Spleen (tissue), 13 donors: ENCODE results near the gene TMEM269. TPM values are rescaled to one million over a fixed set of nuclear protein-coding genes. Genes with fewer than 3 reads are reported as not detected.

Source experiments
- DNase-seq: peaks from one replicate; pipeline ENCODE4 v3.0.0-alpha.2; 2020
- H3K27ac ChIP-seq, 8 donors: fragments of 200-600 bp; sonication (generic) in 7 of 8; 1 replicate in 4 of 8; 2 replicates in 4 of 8; pipeline versions ENCODE4 v1.5.0 to v1.8.0; 2016 to 2021; ENCODE audit warnings: inconsistent platforms in 4 of 8, mild to moderate bottlenecking in 4 of 8, moderate library complexity in 1 of 8
- H3K27me3 ChIP-seq, 7 donors: fragments of 200-600 bp; sonication (generic) in 6 of 7; replicated peaks in 1 of 7; 1 replicate in 4 of 7; 2 replicates in 3 of 7; pipeline versions ENCODE4 v1.5.0 to v1.8.0; 2016 to 2021; ENCODE audit warnings: inconsistent platforms in 3 of 7, mild to moderate bottlenecking in 1 of 7
- H3K36me3 ChIP-seq, 6 donors: fragments of 200-600 bp; sonication (generic) in 5 of 6; 1 replicate in 4 of 6; 2 replicates in 2 of 6; pipeline versions ENCODE4 v1.5.0 to v1.8.0; 2016 to 2021; ENCODE audit warnings: inconsistent platforms in 2 of 6
- H3K4me1 ChIP-seq, 6 donors: fragments of 200-600 bp; sonication (generic) in 5 of 6; 1 replicate in 3 of 6; 2 replicates in 3 of 6; pipeline versions ENCODE4 v1.5.0 to v1.8.0; 2016 to 2021; ENCODE audit warnings: inconsistent platforms in 3 of 6
- H3K4me3 ChIP-seq, 8 donors: fragments of 200-600 bp; sonication (generic) in 7 of 8; 1 replicate in 4 of 8; 2 replicates in 4 of 8; pipeline versions ENCODE4 v1.5.0 to v1.8.0; 2016 to 2021; ENCODE audit warnings: inconsistent platforms in 4 of 8, mild to moderate bottlenecking in 4 of 8, moderate library complexity in 2 of 8
- H3K9me3 ChIP-seq, 8 donors: fragments of 200-600 bp; sonication (generic) in 7 of 8; 1 replicate in 4 of 8; 2 replicates in 4 of 8; pipeline versions ENCODE4 v1.5.0 to v1.8.0; 2016 to 2021; ENCODE audit warnings: inconsistent platforms in 4 of 8
- CTCF ChIP-seq, 11 experiments: fragments of 200-600 bp in 7 of 11; fragments of 450-650 bp in 4 of 11; sonication (generic) in 4 of 11; IDR thresholded peaks in 8 of 11; conservative IDR thresholded peaks in 3 of 11; 1 replicate in 7 of 11; 2 replicates in 4 of 11; pipeline versions ENCODE4 v1.4.0 to v1.8.0; 2016 to 2021; ENCODE audit warnings: antibody characterized with exemption in 11 of 11, inconsistent platforms in 4 of 11, mild to moderate bottlenecking in 1 of 11
- POLR2A ChIP-seq, 3 donors: fragments of 450-650 bp; IDR thresholded peaks; one replicate each; pipeline ENCODE4 v1.5.1; 2017; ENCODE audit warnings: antibody characterized with exemption in 3 of 3, mild to moderate bottlenecking in 1 of 3
- POLR2AphosphoS5 ChIP-seq, 3 donors: sonication (generic); formaldehyde crosslinking; IDR thresholded peaks; one replicate each; pipeline ENCODE4 v1.5.1; 2017; ENCODE audit warnings: antibody characterized with exemption in 3 of 3
- WGBS, 5 donors: extraction: QIAGEN DNeasy Blood & Tissue Kit in 3 of 5; methylation state at CpG; one replicate each; pipeline versions ENCODE4 v1.1.5 to v1.1.7; 2013 to 2018; 5-methylcytosine and 5-hydroxymethylcytosine counted together
- intact Hi-C: fragments of 100-400 bp; cut with DNase I; formaldehyde crosslinking; loops from one replicate; pipeline ENCODE4 v1.15.0; 2023; ENCODE audit warnings: low total_unique reads
- long read RNA-seq, 2 donors: transcript quantifications; one replicate each; lab custom pipeline, GENCODE V29; 2026
- polyA plus RNA-seq, 3 donors: library from polyadenylated mRNA; stranded (reverse); fragments of 200-250 nt; gene quantifications; one replicate each; pipeline ENCODE4 v1.2.1, GENCODE V29; 2013
- total RNA-seq, 7 donors: library from RNA; depleted of rRNA in 3 of 7; stranded (reverse); fragments of >200 nt in 3 of 7; fragmentation: NEBNext Ultra II Directional in 4 of 7; extraction: Animal tissue kit (Norgen Biotek cat#: 25700) in 4 of 7; gene quantifications; one replicate each; pipeline versions ENCODE4 v1.1.0 to v1.2.1, GENCODE V29; 2016 to 2021
- donor health status: healthy with polysubstance abuse.
- donor health status: DM: no; HTN: no; CAD: no; lungs with moderate emphysema.
- donor health status: DM: no; HTN: no; CAD: no.
- donor health status: Bipolar disorder and iron deficiency.
- donor health status: healthy.
- donor health status: DM: no; HTN: no; CAD: no.
- donor health status: DM: yes; HTN: yes; CAD: no.

Gene TMEM269, protein sequence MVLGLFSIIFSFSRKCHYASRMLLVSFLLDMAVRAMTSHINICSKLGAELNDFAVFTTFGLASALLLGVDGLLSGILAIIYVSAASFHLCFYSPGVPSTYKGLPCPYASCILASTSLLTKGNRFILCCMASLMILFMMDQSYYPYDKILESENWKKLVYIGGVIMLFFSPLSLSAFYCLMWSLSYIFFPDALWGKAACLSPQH
- total RNA-seq (1 to 10 TPM in 1 of 7 donors, under 1 TPM in 5, not detected in 1; 0.23 to 1.6 (median 0.27) TPM), polyA plus RNA-seq (under 1 TPM; 0.03 to 0.09 (median 0.06) TPM)
- long read RNA-seq, donor 1, partial matches to known transcripts = 14 of 117 reads
- long read RNA-seq, donor 1, other reads (novel, unspliced or antisense) = 103 of 117 reads
- long read RNA-seq, donor 2 = 0 reads

GRCh38 chr1:42784946-42785693 lies at the start of gene TMEM269:
Gene TMEM269 (plus strand): TSS chr1:42784991. CDS start chr1:42789894, 4,903 bp downstream.
- WGBS, 5 donors = 7 to 21% (median 11%) methylated on average over 31 to 54 of the region's 54 CpGs
- Histone ChIP-seq H3K4me1 (peaks cover 0 to 17% (median 10%) of the 10 kb centered on the region in 6 donors), H3K27me3 (peaks cover 0 to 10% (median 0%) of the 10 kb centered on the region in 7 donors), H3K27ac (no peak within 1 kb of the TSS), H3K4me3 (peak within 1 kb of the TSS in 7 of 8 donors; percentile 2 to 66 (median 32)), H3K9me3 (no peaks in the 10 kb centered on the region), H3K36me3 (peaks cover 0 to 36% (median 8%) of the 10 kb centered on the region in 6 donors)
- intact Hi-C loops = no loop called here
- TF ChIP-seq POLR2A (IDR thresholded peaks at IDR 0.05) = no peak
- TF ChIP-seq CTCF (IDR thresholded peaks at IDR 0.05 in 8 of 11, conservative IDR thresholded peaks at IDR 0.05 in 3 of 11) = no peak
- TF ChIP-seq POLR2AphosphoS5 (IDR thresholded peaks at IDR 0.05) = peak in 2 of 3 donors; percentile 27 to 67
- peak; percentile 79 for DNase-seq

GRCh38 chr1:42735056-42735455 lies 49.7 kb upstream of the TMEM269 start:
- peaks cover 0 to 19% (median 12%) of the 10 kb centered on the region in 6 donors for H3K4me1 ChIP-seq
- intact Hi-C loops = no loop called here
- DNase-seq = no peak
- H3K36me3 ChIP-seq = no peaks in the 10 kb centered on the region
- no peaks in the 10 kb centered on the region for H3K9me3 ChIP-seq
- H3K27ac ChIP-seq = no peak overlapping the region
- 83 to 94% (median 92%) methylated on average over 8 to 11 of the region's 11 CpGs for WGBS, 5 donors
- no peak overlapping the region for H3K4me3 ChIP-seq
- TF ChIP-seq POLR2A (IDR thresholded peaks at IDR 0.05) (no peak), POLR2AphosphoS5 (IDR thresholded peaks at IDR 0.05) (no peak), CTCF (IDR thresholded peaks at IDR 0.05 in 8 of 11, conservative IDR thresholded peaks at IDR 0.05 in 3 of 11) (no peak)
- H3K27me3 ChIP-seq = no peaks in the 10 kb centered on the region

DNA sequence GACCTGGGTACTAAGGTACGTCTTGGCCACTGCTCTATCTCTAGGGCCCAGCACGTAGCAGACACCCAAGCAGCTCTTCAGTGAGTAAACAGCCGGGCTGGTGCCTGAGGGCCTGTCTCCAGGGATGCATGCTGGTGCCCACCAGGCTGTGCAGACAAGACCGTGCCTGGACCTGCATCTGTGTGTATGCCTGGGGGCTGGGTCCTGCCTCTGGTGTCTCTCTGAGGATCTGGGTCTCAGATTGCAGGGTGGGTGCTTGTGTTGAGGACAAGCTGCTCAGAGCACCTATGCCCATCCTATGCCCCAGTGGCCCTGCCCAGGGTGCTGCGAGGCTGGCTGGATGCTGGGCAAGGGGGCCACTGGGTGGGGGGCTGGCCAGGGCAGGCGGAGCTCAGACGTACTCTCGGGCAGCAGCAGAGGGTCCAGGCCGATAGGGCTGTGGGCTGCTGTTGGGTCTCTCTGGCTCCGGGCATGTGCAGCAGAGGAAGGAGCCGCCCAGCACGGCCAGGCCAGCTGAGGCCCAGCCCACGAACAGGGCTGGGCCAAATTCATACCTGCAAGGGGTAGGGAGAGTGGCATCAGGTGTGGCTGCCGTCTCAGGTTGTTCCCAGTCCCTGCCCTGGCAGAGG lies 49.2 kb upstream of the TMEM269 start:
- Histone ChIP-seq H3K4me1 (peaks cover 0 to 19% (median 12%) of the 10 kb centered on the region in 6 donors), H3K27ac (no peak overlapping the region), H3K27me3 (no peaks in the 10 kb centered on the region), H3K36me3 (no peaks in the 10 kb centered on the region), H3K4me3 (no peak overlapping the region), H3K9me3 (no peaks in the 10 kb centered on the region)
- no peak for DNase-seq
- intact Hi-C loops = no loop called here
- 71 to 92% (median 88%) methylated on average over 7 to 14 of the region's 14 CpGs for WGBS, 5 donors
- TF ChIP-seq POLR2A (IDR thresholded peaks at IDR 0.05) (no peak), CTCF (IDR thresholded peaks at IDR 0.05 in 8 of 11, conservative IDR thresholded peaks at IDR 0.05 in 3 of 11) (no peak), POLR2AphosphoS5 (IDR thresholded peaks at IDR 0.05) (no peak)
